Vagina (tissue), 2 donors: Measurements from ENCODE around the gene ANKRD34C.

Experiments used
- POLR2AphosphoS5 ChIP-seq, 2 donors: sonication (generic); formaldehyde crosslinking; IDR thresholded peaks; one replicate each; pipeline ENCODE4 v1.9.0; 2017; ENCODE audit warnings: antibody characterized with exemption in 2 of 2, mild to moderate bottlenecking in 2 of 2, low read depth in 1 of 2; ENCODE audit not compliant: insufficient read depth in 1 of 2
- TF ChIP-seq, protein P1 (sequence below), 3 experiments: fragments of 450-650 bp in 2 of 3; fragments of 200-600 bp in 1 of 3; sonication (generic) in 1 of 3; IDR thresholded peaks; one replicate each; pipeline ENCODE4 v1.5.1; 2017 to 2019; ENCODE audit warnings: antibody characterized with exemption in 3 of 3, mild to moderate bottlenecking in 2 of 3, moderate library complexity in 2 of 3

DNA sequence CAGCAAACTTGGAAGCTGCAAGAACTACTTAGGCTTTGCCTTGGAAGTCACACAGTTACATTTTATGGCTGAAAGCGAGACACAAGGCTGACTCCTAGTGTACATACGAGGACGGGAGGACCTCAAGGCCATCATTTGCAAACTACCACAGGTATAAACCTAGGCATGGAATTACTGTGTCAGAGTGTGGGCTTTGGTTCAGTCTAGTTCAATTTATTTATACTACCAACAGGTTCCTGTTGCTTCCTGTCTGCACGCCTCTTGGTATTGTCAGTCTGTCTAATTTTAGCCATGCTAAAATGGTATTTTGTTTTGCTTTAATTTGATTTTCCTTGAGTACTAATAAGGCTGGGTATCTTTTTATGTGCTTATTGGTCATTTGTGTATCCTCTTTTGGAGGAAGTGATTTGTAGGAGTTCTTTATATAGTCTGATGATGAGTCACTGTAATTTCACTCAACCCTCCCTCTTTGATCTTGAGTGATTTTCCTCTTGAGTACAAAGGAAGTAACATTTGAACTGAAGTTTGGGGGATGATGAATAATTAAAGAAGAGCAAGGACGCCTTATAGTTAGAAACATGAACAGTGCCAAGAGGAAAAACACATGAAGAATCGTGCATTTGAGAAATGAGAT is 8.2 kb downstream of the ANKRD34C start:
- TF ChIP-seq, protein P1, sequence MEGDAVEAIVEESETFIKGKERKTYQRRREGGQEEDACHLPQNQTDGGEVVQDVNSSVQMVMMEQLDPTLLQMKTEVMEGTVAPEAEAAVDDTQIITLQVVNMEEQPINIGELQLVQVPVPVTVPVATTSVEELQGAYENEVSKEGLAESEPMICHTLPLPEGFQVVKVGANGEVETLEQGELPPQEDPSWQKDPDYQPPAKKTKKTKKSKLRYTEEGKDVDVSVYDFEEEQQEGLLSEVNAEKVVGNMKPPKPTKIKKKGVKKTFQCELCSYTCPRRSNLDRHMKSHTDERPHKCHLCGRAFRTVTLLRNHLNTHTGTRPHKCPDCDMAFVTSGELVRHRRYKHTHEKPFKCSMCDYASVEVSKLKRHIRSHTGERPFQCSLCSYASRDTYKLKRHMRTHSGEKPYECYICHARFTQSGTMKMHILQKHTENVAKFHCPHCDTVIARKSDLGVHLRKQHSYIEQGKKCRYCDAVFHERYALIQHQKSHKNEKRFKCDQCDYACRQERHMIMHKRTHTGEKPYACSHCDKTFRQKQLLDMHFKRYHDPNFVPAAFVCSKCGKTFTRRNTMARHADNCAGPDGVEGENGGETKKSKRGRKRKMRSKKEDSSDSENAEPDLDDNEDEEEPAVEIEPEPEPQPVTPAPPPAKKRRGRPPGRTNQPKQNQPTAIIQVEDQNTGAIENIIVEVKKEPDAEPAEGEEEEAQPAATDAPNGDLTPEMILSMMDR (IDR thresholded peaks at IDR 0.05) = no peak
- no peak for TF ChIP-seq POLR2AphosphoS5 (IDR thresholded peaks at IDR 0.05; ENCODE audit: insufficient read depth in 1 of 2, low read depth in 1 of 2)
